Measurements from ENCODE around the gene ORAI1. TPM values are rescaled to one million over a fixed set of nuclear protein-coding genes. Genes with fewer than 3 reads are reported as not detected.

The ORAI1 gene
- polyA plus RNA-seq, 1 of the 3 experiments (the other 2 are of a cell fraction), result 16.6 TPM

DNA sequence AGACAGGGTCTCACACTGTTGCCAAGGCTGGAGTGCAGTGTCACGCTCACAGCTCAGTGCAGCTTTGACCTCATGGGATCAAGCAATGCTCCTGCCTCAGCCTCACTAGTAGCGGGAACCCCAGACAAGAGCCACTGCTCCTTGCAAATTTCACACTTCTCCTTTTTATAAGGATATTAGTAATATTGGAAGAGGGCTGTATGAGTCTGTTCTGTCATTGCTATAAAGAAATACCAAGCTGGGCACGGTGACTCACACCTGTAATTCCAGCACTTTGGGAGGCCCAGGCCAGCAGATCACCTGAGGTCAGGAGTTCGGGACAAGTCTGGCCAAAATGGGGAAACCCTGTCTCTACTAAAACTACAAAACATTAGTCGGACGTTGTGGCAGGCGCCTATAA lies 12.9 kb upstream of the ORAI1 start:
- Histone ChIP-seq H3K9ac (no peak overlapping the region), H3K4me1 (ENCODE audit: control insufficient read depth in 1 of 2, insufficient read depth in 2 of 2, low read depth in 1 of 2, low read length in 1 of 2) (peaks cover 0 to 7% of the 10 kb centered on the region in 2 experiments; a peak in 1 of 4 replicates), H3K9me3 (no peaks in the 10 kb centered on the region), H3K27ac (ENCODE audit: low read depth in 2 of 2, low read length in 1 of 2) (no peak overlapping the region), H3K27me3 (ENCODE audit: insufficient read depth) (no peaks in the 10 kb centered on the region), H3K79me2 (ENCODE audit: insufficient read depth) (no peaks in the 10 kb centered on the region), H3F3A (replicated peaks; ENCODE audit: insufficient read depth) (peaks cover 4% of the 10 kb centered on the region), H3K9me2 (no peaks in the 10 kb centered on the region), H2AFZ (ENCODE audit: low read depth) (no peak overlapping the region), H3K4me3 (ENCODE audit: low read depth in 2 of 2, low read length in 1 of 2) (no peak overlapping the region), H3K4me2 (no peak overlapping the region), H4K20me1 (ENCODE audit: insufficient read depth) (no peaks in the 10 kb centered on the region), H3K36me3 (replicated peaks in 1 of 2; ENCODE audit: control insufficient read depth in 1 of 2, insufficient read depth in 2 of 2, low read length in 1 of 2) (no peaks in the 10 kb centered on the region)
- ChIA-PET CTCF (interaction anchor here (0.7 to 1.9 kb wide), 4 partner anchors 10 to 61 kb away, joined by 3 to 6 read pairs (median 4); no protein-coding TSS in a partner anchor), POLR2A (no interaction called here)
- 85% methylated on average over 7 of the region's 7 CpGs for WGBS (ENCODE audit: low lambda C conversion rate)
- no peak for TF ChIP-seq MAX (IDR thresholded peaks at IDR 0.05; ENCODE audit: low read depth)
- TF ChIP-seq RAD21 (IDR thresholded peaks at IDR 0.05; ENCODE audit: low read length), result no peak
- no peak for TF ChIP-seq SIN3A (IDR thresholded peaks at IDR 0.05; ENCODE audit: borderline replicate concordance, low read depth, low read length)
- no peak for TF ChIP-seq SMC3 (IDR thresholded peaks at IDR 0.05; ENCODE audit: low read depth, low read length)
- TF ChIP-seq, protein P1, sequence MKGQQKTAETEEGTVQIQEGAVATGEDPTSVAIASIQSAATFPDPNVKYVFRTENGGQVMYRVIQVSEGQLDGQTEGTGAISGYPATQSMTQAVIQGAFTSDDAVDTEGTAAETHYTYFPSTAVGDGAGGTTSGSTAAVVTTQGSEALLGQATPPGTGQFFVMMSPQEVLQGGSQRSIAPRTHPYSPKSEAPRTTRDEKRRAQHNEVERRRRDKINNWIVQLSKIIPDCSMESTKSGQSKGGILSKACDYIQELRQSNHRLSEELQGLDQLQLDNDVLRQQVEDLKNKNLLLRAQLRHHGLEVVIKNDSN (IDR thresholded peaks at IDR 0.05; ENCODE audit: borderline replicate concordance, low read depth), result no peak
- no peak for TF ChIP-seq FOXM1 (IDR thresholded peaks at IDR 0.05; ENCODE audit: low read depth)
- no peak for TF ChIP-seq EP300 (IDR thresholded peaks at IDR 0.05; ENCODE audit: borderline replicate concordance in 1 of 2, low read depth in 1 of 2, low read length in 1 of 2)
- TF ChIP-seq TEAD4 (IDR thresholded peaks at IDR 0.05; ENCODE audit: borderline replicate concordance, insufficient read depth), result no peak
- TF ChIP-seq TAF1 (IDR thresholded peaks at IDR 0.05; ENCODE audit: borderline replicate concordance, low read depth, low read length), result no peak
- TF ChIP-seq REST (IDR thresholded peaks at IDR 0.05; ENCODE audit: low read depth, low read length), result no peak
- no peak for TF ChIP-seq ELF1 (IDR thresholded peaks at IDR 0.05)
- TF ChIP-seq EZH2phosphoT487 (IDR thresholded peaks at IDR 0.05; ENCODE audit: borderline replicate concordance, low read depth), result no peak
- no peak for DNase-seq
